GM12874 (cell line): ENCODE results near the gene FAM32A.

Source experiments
- CTCF ChIP-seq: IDR thresholded peaks from 2 replicates; pipeline ENCODE4 v1.5.1; 2011; ENCODE audit warnings: low read depth, mild to moderate bottlenecking, control low read depth, low read length, moderate library complexity; ENCODE audit not compliant: insufficient read depth

FAM32A gene

GRCh38 chr19:16197622-16198369, 12.6 kb downstream of the FAM32A start, which contains the start of gene AP1M1:
Gene AP1M1 (plus strand): TSS chr19:16197911. CDS start chr19:16198027, 116 bp downstream.
- no peak for TF ChIP-seq CTCF

GRCh38 chr19:16198370-16198651, 13.1 kb downstream of the FAM32A start:
- no peak for TF ChIP-seq CTCF

GRCh38 chr19:16199275-16199932, 14.2 kb downstream of the FAM32A start:
- TF ChIP-seq CTCF = no peak

GRCh38 chr19:16200038-16201010, 15.1 kb downstream of the FAM32A start:
- no peak for TF ChIP-seq CTCF

- no peak for TF ChIP-seq CTCF
Measured at GRCh38 chr19:16201011-16201391, 15.8 kb downstream of the FAM32A start.

- TF ChIP-seq CTCF = no peak
Measured at GRCh38 chr19:16202320-16203255, 17.4 kb downstream of the FAM32A start.
